Ovary (tissue), 3 donors: Measurements from ENCODE around the gene ERV3-1.
"Not testable (repeated sequence)": the region's sequence is repeated elsewhere in the genome, so short reads cannot be mapped to it uniquely, and the experiment has no call there.

ENCODE experiments used
- EP300 ChIP-seq: sonication (generic); formaldehyde crosslinking; IDR thresholded peaks from one replicate; pipeline ENCODE4 v1.6.1; 2017; ENCODE audit warnings: antibody characterized with exemption
- TF ChIP-seq, protein P1 (sequence below), 3 donors: fragments of 450-650 bp in 2 of 3; fragments of 200-600 bp in 1 of 3; IDR thresholded peaks; one replicate each; pipeline versions ENCODE4 v1.5.1 to v1.8.0; 2016 to 2022; ENCODE audit warnings: antibody characterized with exemption in 3 of 3, mild to moderate bottlenecking in 1 of 3
- donor health status: DM: no; HTN: no; CAD: no.

DNA sequence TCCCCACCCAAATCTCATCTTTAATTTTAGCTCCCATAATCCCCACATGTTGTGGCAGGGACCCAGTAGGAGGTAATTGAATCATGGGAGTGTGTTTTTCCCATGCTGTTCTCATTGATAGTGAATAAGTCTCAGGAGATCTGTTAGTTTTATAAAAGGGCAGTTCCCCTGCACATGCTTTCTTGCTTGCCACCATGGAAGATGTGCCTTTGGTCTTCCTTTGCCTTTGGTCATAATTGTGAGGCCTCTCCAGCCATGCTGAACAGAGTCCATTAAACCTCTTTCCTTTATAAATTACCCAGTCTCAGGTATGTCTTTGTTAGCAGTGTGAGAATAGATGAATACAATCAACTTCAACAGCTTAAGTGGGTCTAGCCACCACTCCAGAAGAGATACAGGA is 18.5 kb upstream of the ERV3-1 start:
- TF ChIP-seq EP300: not testable (repeated sequence)
- TF ChIP-seq, protein P1, sequence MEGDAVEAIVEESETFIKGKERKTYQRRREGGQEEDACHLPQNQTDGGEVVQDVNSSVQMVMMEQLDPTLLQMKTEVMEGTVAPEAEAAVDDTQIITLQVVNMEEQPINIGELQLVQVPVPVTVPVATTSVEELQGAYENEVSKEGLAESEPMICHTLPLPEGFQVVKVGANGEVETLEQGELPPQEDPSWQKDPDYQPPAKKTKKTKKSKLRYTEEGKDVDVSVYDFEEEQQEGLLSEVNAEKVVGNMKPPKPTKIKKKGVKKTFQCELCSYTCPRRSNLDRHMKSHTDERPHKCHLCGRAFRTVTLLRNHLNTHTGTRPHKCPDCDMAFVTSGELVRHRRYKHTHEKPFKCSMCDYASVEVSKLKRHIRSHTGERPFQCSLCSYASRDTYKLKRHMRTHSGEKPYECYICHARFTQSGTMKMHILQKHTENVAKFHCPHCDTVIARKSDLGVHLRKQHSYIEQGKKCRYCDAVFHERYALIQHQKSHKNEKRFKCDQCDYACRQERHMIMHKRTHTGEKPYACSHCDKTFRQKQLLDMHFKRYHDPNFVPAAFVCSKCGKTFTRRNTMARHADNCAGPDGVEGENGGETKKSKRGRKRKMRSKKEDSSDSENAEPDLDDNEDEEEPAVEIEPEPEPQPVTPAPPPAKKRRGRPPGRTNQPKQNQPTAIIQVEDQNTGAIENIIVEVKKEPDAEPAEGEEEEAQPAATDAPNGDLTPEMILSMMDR (IDR thresholded peaks at IDR 0.05): not testable (repeated sequence)
